ENCODE measurements around the gene CCDC66. TPM values are rescaled to one million over a fixed set of nuclear protein-coding genes. Genes with fewer than 3 reads are reported as not detected.

Gene CCDC66
- total RNA-seq, 2 experiments from 2014 or later: 21.0 to 29.4 TPM

Other genes with a start within 250 kb of the CCDC66 start
- gene ERC2, start 88.7 kb upstream of the CCDC66 start, total RNA-seq: not detected
- gene TASOR, start 126.1 kb downstream of the CCDC66 start, total RNA-seq: 10 to 100 TPM; 71.8 to 81.3 TPM
- gene ARHGEF3, start 244.8 kb downstream of the CCDC66 start, total RNA-seq: 10 to 100 TPM; 28.0 to 31.5 TPM

All from activated CD4-positive, alpha-beta memory T cell treated with anti-CD3 and anti-CD28 coated beads for 36 hours (primary cell).